Measurements from ENCODE around the gene SENP6.
"Not testable (repeated sequence)": the region's sequence is repeated elsewhere in the genome, so short reads cannot be mapped to it uniquely, and the experiment has no call there.

The SENP6 gene

DNA sequence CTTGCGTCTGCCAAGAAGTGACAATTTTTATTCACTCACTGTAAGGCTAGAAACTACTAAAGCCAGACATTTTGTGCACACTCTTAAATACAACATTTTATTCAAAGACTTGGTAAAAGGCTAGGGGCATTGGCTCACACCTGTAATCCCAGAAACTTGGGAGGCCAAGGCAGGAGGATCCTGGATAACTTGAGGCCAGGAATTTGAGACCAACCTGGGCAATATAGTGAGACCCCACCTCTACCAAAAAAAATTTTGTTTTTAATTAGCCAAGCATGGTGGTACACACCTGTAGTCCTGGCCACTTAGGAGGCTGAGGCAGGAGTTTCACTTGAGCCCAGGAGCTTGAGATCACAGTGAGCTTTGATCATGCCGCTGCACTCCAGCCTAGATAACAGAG, 11.3 kb upstream of the SENP6 start:
- TF ChIP-seq, protein P1, sequence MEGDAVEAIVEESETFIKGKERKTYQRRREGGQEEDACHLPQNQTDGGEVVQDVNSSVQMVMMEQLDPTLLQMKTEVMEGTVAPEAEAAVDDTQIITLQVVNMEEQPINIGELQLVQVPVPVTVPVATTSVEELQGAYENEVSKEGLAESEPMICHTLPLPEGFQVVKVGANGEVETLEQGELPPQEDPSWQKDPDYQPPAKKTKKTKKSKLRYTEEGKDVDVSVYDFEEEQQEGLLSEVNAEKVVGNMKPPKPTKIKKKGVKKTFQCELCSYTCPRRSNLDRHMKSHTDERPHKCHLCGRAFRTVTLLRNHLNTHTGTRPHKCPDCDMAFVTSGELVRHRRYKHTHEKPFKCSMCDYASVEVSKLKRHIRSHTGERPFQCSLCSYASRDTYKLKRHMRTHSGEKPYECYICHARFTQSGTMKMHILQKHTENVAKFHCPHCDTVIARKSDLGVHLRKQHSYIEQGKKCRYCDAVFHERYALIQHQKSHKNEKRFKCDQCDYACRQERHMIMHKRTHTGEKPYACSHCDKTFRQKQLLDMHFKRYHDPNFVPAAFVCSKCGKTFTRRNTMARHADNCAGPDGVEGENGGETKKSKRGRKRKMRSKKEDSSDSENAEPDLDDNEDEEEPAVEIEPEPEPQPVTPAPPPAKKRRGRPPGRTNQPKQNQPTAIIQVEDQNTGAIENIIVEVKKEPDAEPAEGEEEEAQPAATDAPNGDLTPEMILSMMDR (IDR thresholded peaks at IDR 0.05; ENCODE audit: low read length, missing control alignments) = no peak
- H3K4me3 ChIP-seq (replicated peaks; ENCODE audit: low read depth, low read length) = no peak overlapping the region
- no peak for DNase-seq (ENCODE audit: low read depth)

DNA sequence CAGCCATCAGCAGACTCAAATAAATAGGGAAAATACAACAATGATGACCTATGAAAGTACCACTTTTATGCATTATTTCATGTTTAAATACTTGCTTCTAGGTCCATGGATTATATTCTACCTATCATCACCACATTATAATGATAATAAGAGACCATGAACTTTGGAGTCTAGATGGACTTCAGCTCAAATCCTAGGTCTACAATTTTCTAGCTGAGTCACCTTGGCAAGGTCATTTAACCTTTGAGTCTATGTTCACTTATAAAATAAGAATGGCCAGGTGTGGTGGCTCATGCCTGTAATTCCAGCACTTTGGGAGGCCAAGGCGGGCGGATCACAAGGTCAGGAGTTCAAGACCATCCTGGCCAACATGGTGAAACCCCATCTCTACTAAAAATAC, 5.3 kb upstream of the SENP6 start:
- H3K4me3 ChIP-seq (replicated peaks; ENCODE audit: low read depth, low read length); DNase-seq (ENCODE audit: low read depth): not testable (repeated sequence)

DNA sequence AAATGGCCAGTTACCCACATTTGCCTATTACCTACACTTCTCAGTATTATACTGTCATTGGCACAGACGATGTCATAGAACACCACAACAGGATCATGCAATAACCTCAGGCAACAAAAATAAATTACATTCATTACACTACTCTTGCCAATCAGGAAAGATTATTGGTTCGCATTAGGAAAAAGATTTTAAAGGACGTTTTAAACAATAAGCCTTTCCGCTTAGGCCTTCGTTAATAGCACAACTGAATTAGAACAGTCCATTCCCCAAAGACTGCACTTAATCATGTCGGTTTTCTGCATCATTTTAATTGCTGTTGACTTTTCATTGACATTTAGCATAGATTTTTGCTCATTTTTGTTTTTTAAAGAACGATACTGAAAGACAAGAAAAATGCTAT, 912 bp upstream of the SENP6 start:
- TF ChIP-seq, protein P1 (IDR thresholded peaks at IDR 0.05; ENCODE audit: low read length, missing control alignments) = no peak
- DNase-seq (ENCODE audit: low read depth) = no peak
- peak overlapping the region; percentile 75 for H3K4me3 ChIP-seq (replicated peaks; ENCODE audit: low read depth, low read length)

DNA sequence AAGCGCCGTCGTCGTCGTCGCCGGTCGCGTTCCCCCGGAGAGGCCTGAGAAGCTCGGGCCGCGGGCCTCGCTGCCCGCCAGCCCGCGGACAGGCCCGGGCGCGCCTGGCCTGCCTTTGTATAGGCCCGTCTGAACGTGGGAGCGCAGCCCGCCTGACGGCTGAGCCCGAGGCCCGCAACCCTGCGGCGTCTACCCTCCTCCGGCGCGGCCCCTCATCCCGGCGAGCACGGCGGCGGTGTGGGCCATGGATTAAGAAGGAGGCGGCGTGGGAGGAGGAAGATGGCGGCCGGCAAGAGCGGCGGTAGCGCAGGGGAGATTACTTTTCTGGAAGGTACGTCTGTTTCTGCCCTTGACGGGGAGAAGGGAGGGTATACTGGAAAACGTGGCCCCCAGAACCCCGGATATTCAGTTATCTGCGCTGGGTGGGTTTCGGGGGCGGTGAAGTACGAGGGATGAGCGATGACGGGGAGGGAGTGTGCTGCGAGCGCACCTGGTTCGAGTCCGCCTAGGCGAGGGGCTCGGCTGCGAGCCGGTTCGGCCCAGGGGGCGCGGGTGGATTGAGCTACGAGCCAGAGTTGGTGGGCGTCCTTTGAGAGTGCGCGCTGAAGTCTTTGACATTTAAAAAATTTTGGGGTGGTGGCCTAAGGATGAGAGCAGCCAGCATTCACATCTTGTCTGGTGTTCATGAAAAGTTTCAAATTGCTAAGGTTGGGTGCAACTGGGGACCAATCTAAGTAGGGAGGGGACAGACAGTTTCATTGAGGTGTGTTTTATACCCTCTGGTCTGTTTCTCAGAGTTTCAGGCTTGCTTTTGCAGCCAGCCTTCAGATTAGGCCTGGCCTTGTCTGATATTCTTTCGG, 796 bp downstream of the SENP6 start:
- TF ChIP-seq, protein P1 (IDR thresholded peaks at IDR 0.05; ENCODE audit: low read length, missing control alignments) = no peak
- H3K4me3 ChIP-seq (replicated peaks; ENCODE audit: low read depth, low read length) = peak overlapping the region; percentile 75
- peak; percentile 52 for DNase-seq (ENCODE audit: low read depth)

DNA sequence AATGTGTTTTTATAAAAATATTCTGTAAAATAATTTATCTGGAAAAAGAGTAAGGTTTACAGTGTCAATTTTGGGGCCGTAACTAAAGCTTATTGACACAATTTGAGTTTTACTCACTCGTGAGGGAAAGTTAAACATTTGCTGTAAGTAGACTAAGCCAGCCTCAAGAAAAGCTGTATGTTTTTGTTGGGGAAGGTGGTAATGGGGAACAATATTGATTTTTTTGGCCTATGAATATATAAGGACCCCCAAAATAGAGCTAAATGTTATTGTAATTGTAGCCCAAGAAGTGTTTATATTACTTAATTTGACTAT, 1.4 kb downstream of the SENP6 start:
- TF ChIP-seq, protein P1 (IDR thresholded peaks at IDR 0.05; ENCODE audit: low read length, missing control alignments) = no peak
- H3K4me3 ChIP-seq (replicated peaks; ENCODE audit: low read depth, low read length) = peak overlapping the region; percentile 75
- DNase-seq (ENCODE audit: low read depth) = no peak

DNA sequence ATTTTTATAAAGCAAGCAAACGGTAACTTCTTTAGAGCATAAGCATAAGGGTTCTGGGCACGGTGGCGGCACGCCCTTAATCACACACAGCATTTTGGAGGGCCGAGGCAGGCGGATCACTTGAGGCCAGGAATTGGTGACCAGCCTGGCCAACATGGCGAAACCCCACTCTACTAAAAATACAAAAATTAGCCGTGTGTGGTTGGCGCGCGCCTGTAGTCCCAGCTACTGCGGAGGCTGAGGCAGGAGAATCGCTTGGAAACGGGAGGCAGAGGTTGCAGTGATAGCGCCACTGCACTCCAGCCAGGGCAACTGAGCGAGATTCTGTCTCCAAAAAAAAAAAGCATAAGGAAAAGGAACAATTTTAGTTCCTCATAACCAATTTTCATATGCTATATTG, 2.6 kb downstream of the SENP6 start:
- no peak for DNase-seq (ENCODE audit: low read depth)
- H3K4me3 ChIP-seq (replicated peaks; ENCODE audit: low read depth, low read length) = peak overlapping the region; percentile 75
- TF ChIP-seq, protein P1 (IDR thresholded peaks at IDR 0.05; ENCODE audit: low read length, missing control alignments) = no peak

DNA sequence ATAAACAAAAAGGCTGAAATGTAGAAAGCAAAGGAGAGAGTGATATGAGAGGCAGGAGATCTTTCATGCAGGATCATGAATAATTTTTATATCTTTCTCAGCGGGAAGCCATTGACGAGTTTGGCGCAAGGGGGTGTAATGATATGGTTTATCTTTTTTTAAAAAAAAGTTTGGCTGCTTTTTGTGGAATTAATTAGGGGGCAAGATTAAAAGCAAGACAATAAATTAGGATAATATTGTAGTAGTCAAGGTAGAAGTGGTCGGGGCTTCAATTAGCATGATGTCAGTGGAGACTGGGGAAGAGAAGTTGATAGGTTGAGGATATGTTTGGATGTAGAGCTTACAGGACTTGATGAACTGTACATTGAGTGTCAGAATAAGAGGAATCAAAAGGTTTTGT, 4.0 kb downstream of the SENP6 start:
- TF ChIP-seq, protein P1 (IDR thresholded peaks at IDR 0.05; ENCODE audit: low read length, missing control alignments) = no peak
- DNase-seq (ENCODE audit: low read depth) = no peak
- H3K4me3 ChIP-seq (replicated peaks; ENCODE audit: low read depth, low read length) = no peak overlapping the region

All from fibroblast of pulmonary artery (primary cell).